ENCODE data around the gene CST11. TPM values are rescaled to one million over a fixed set of nuclear protein-coding genes. Genes with fewer than 3 reads are reported as not detected.
A peak's percentile ranks its signal among the peaks of the same experiment; 100 is the strongest.

The CST11 gene
- total RNA-seq, 1 donor: not detected

DNA sequence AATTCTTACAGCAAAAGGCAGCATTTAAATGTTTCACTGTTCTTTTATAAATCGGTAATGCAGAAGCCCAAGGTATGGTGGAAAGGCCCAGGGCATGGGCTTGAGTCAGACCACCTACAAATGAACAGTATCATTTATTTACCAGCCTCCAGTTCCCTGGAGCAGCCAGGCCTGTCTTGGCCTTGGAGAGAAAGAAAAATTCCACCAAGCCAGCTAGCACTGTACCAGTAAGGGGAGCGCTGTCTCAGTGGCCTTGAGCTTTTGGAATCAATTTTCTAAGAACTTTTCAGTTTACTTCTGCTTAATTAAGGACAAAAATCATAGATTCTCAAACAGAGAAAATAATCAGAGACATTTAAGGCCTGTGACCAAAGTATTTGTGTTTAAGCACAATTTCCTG, 43.7 kb downstream of the CST11 start:
- H3K4me3 ChIP-seq (ENCODE audit: low read depth, low read length): no peak overlapping the region
- TF ChIP-seq, protein P1, sequence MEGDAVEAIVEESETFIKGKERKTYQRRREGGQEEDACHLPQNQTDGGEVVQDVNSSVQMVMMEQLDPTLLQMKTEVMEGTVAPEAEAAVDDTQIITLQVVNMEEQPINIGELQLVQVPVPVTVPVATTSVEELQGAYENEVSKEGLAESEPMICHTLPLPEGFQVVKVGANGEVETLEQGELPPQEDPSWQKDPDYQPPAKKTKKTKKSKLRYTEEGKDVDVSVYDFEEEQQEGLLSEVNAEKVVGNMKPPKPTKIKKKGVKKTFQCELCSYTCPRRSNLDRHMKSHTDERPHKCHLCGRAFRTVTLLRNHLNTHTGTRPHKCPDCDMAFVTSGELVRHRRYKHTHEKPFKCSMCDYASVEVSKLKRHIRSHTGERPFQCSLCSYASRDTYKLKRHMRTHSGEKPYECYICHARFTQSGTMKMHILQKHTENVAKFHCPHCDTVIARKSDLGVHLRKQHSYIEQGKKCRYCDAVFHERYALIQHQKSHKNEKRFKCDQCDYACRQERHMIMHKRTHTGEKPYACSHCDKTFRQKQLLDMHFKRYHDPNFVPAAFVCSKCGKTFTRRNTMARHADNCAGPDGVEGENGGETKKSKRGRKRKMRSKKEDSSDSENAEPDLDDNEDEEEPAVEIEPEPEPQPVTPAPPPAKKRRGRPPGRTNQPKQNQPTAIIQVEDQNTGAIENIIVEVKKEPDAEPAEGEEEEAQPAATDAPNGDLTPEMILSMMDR (IDR thresholded peaks at IDR 0.05; ENCODE audit: insufficient read depth, low read length): no peak
- no peak for DNase-seq (ENCODE audit: low read depth)

DNA sequence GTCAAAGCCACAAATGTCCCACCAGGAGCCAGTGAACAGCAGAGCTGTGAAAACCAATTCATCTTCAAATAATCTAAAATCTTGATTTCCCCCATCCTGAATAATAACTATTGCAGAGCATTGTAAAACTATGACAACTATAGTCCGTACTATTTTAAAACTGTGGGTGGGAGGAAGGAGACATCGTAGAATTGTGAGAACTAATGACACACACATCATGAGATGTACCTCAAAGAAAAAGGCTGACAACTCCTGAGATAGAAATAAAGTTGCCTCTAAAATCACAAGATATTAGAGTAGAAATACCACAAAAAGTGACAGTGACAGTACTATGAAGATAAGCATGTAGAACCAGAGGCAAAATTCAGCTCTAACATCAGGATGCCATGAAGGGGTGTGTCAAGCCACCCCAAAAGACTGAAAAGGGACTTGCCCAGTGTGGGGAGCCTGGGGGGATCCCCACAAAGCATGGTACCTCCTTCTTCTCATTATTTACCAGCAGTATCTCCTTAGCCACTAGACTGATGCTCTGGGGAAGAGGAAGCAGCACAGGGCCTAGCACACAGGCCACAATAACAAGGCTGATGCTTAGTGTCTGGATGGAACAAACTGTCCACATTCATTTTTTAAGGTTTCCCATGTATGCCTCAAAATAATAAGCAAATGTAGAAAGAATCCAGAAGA, 44.8 kb downstream of the CST11 start:
- TF ChIP-seq, protein P1 (IDR thresholded peaks at IDR 0.05; ENCODE audit: insufficient read depth, low read length): no peak
- DNase-seq (ENCODE audit: low read depth): no peak

DNA sequence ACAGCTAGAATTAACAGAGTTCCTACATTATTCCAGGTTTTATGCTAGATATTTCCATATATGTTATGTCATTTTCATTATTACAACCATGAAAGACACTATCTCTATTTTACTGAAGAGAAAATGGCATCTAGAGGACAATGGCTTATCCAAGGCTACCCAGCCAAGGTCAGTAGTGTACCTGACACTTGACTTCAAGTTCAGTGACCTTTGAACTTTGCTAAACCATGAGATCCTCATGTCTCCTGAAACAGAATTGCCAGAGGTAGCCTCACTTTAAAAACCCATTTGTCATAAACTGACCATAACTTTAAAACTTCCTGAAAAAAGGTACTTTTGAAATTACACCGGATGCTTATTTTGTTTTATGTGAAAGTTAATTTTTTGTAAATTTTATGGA, 45.8 kb downstream of the CST11 start:
- H3K4me3 ChIP-seq (ENCODE audit: low read depth, low read length): no peak overlapping the region
- DNase-seq (ENCODE audit: low read depth): no peak
- TF ChIP-seq, protein P1 (IDR thresholded peaks at IDR 0.05; ENCODE audit: insufficient read depth, low read length): no peak

More for the DNA sequence above, 44.8 kb downstream of the CST11 start:
- H3K4me3 ChIP-seq (ENCODE audit: low read depth, low read length): no peak overlapping the region

DNA sequence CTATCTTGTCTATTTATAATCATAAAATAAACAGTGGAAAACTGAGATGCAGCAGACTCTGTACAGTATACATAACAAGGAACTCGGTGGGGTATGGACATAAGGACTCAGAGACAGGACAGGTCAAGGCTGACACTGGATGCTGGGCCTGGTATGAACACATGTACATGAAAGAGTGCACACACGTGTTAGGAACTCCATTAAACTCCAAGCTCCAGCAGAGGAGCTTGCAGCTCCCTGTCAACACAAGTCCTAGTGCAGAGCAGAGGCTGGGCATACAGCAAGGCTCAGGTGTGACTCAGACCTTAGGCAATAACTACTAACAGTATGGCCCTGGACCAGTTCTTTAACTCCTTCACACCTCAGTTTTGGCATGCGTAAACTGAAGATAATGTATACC, 48.5 kb downstream of the CST11 start:
- no peak overlapping the region for H3K4me3 ChIP-seq (ENCODE audit: low read depth, low read length)
- TF ChIP-seq, protein P1 (IDR thresholded peaks at IDR 0.05; ENCODE audit: insufficient read depth, low read length): no peak
- DNase-seq (ENCODE audit: low read depth): peak; percentile 50

DNA sequence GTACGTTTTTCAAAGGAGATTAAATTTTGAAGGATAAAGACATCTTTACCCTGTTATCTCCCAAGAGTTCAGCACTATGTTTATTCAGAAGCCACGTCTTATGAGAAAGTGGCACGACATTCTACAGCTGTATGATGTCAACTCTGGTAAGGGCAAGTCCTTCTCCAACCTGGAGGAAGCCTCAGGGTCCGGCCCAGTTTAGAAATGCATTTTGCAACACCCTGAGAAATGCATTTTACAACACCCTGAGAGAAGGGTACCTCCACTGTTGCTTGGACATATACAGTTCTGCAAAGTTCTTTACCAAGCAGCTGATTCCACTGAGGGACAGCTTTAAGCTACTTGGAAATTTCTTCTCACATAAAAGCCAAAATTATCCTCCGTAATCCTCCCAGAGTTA, 48.9 kb downstream of the CST11 start:
- H3K4me3 ChIP-seq (ENCODE audit: low read depth, low read length): no peak overlapping the region
- no peak for DNase-seq (ENCODE audit: low read depth)
- TF ChIP-seq, protein P1 (IDR thresholded peaks at IDR 0.05; ENCODE audit: insufficient read depth, low read length): no peak

DNA sequence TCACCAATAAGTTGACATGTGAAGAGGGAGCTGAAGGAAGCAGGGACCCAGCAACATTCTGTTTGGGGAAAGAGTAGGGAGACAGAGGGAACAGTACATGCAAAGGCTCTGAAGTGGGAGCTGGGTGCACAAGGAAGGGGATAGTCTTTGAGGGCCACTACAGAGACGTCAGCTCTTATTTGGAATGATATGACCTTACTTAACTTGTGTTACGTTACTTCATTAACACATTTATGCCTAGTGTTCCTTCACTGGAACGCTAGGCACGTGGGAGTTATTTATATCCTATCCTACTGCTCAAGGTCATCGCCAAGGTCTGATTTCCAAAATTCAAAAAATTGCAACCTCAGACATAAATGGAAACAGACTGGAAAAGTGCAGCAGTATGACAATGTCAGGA, 51.6 kb downstream of the CST11 start:
- H3K4me3 ChIP-seq (ENCODE audit: low read depth, low read length): no peak overlapping the region
- DNase-seq (ENCODE audit: low read depth): no peak
- TF ChIP-seq, protein P1 (IDR thresholded peaks at IDR 0.05; ENCODE audit: insufficient read depth, low read length): no peak

Small RNA genes lying within 50 kb of the gene (small RNA-seq; reads per million reads assigned to genes)
- gene RF00019: not detected

Other genes with a start within 250 kb of the CST11 start
- gene NXT1, start 102.1 kb downstream of the CST11 start, total RNA-seq (ENCODE audit: low replicate concordance): 11.4 and 30.8 TPM in 2 replicates
- 11.7 and 12.6 TPM in 2 replicates for gene GZF1, start 90.7 kb downstream of the CST11 start, total RNA-seq (ENCODE audit: low replicate concordance)
- 7.4 and 13.6 TPM in 2 replicates for gene NAPB, start 31.4 kb downstream of the CST11 start, total RNA-seq (ENCODE audit: low replicate concordance)
- not detected in 2 replicates for gene CSTL1, start 13.2 kb downstream of the CST11 start, total RNA-seq (ENCODE audit: low replicate concordance)
- not detected in 2 replicates for gene CST8, start 38.2 kb upstream of the CST11 start, total RNA-seq (ENCODE audit: low replicate concordance)
- gene CST9L, start 115.6 kb upstream of the CST11 start, total RNA-seq (ENCODE audit: low replicate concordance): not detected in 2 replicates
- gene CST9, start 153.0 kb upstream of the CST11 start, total RNA-seq (ENCODE audit: low replicate concordance): not detected in 2 replicates
- gene CST3, start 185.1 kb upstream of the CST11 start, total RNA-seq (ENCODE audit: low replicate concordance): 246 and 355 TPM in 2 replicates
- not detected in 2 replicates for gene CST4, start 236.2 kb upstream of the CST11 start, total RNA-seq (ENCODE audit: low replicate concordance)